Adrenal gland (tissue), 5 donors: ENCODE results near the gene NXT2.

Source experiments
- CTCF ChIP-seq, 6 experiments: fragments of 450-650 bp in 4 of 6; fragments of 200-600 bp in 2 of 6; sonication (generic) in 1 of 6; IDR thresholded peaks; 1 replicate in 5 of 6; 2 replicates in 1 of 6; pipeline versions ENCODE4 v1.5.1 to v1.8.0; 2016 to 2021; ENCODE audit warnings: antibody characterized with exemption in 6 of 6, mild to moderate bottlenecking in 2 of 6, moderate library complexity in 1 of 6
- POLR2A ChIP-seq, 2 donors: fragments of 450-650 bp; IDR thresholded peaks; one replicate each; pipeline ENCODE4 v1.6.1; 2017; ENCODE audit warnings: antibody characterized with exemption in 2 of 2, mild to moderate bottlenecking in 2 of 2, moderate library complexity in 1 of 2
- donor health status: DM: no; HTN: no; CAD: no.

- TF ChIP-seq CTCF (IDR thresholded peaks at IDR 0.05) (no peak), POLR2A (IDR thresholded peaks at IDR 0.05) (no peak)
Observed at GRCh38 chrX:109533631-109534030, 3.0 kb upstream of the NXT2 start.
